CD4-positive, alpha-beta T cell treated with Interleukin-4 for 4 hours (primary cell): Measurements from ENCODE around the gene COL20A1.

Experiments
- DNase-seq: peaks from one replicate; pipeline ENCODE4 v3.0.0-alpha.2; 2020

The COL20A1 gene

DNA sequence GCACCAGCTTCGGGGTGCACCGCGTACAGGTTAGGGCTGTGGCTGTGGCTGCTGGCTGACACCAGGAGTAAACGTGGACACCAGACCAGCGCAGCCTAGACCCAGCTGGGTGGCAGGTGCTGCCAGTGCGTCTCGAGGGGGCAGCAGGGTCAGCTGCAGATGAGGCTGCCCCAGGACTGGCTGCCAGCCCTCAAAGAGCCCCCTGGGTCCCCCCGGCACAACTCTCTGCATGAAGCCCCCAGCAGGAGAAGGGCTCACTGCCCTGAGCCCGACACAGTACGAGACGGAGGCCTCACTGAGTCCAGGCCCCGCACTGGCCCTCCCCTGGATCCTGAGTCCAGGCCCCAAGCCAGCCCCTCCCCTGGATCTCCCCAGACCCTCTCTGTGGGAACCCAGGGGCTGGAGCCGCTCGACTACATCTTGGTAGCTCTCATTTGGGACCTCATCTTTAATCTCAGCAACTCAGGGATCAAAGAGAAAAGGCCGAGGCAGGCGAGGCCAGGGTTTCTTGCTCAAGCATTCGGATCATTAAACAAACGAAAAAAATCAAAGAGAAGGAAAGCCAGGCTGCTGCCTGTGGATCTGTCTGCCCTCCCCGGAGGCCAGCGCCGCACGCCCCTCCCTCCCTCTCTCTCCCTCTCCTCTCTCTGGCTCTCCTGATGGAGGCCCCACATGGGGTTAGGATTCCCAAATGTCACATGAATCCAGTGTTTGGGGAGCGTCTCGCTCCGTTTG, 31.8 kb upstream of the COL20A1 start:
- no peak for DNase-seq

DNA sequence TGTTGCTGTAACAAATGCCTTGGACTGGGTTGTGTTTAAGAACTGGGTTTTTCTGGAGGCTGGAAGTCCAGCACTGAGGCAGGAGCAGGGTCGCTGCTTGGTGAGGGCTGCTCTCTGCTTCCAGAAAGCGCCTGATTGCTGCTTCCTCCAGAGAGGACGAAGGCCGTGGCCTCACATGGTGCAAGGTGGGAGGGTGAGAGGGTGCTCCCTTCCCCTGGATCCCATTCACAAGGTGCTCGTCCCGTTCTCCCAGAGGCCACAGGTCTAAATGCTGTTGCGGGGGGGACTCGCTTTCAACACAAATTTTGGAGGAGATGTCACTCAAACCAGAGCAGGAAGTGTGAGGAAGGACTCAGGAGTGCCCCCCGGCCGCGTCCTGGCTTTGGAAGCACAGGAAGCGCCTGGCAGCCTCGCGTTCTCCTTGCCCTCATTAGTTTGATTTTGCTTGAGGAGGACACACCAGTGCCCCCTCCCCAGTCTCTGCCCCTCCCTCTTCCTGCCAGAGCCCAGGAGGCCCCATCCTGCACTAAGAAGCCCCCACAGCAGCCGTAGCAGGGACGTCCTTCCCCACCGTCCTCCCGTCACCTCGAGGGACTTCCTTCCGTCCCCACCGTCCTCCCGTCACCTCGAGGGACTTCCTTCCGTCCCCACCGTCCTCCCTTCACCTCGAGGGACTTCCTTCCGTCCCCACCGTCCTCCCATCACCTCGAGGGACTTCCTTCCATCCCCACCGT, 31.0 kb upstream of the COL20A1 start:
- no peak for DNase-seq

DNA sequence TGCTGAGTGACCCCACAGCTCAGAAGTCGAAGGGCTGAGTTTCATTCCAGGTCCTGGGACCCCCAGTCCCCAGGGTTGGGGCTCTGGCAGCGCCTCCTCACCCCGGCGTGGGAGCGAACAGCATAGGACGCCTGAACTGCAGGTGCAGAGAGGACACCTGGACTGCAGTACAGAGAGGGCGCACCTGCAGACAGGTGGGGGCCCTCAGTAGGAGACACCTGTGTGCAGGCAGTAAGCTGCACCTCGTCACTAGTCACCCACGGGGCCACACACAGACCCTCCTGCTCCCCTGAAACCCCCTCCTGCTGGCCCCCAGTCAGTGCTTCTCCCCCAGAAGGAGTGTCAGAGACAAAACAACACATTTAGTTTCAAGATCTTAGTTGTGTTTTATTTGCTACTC, 30.1 kb upstream of the COL20A1 start:
- no peak for DNase-seq

DNA sequence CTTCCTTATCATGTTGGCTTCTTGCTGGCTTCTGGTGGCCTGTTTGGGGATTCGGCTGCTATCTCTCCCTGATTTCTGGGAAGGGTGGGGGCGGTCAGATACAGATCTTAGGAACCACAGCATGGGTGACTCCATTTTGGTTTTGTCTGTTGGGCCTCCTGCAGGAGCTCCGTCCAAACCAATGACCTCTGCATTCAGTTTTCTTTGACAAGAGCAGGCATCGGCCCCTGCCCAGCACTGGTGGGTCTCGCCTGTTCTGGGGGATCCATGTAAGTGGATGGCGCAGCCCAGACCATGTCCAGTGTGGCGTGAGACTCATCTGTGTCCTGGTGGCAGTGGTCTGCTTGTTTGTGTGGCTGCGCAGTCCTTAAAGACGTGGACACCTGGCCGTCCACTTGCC, 29.0 kb upstream of the COL20A1 start:
- no peak for DNase-seq

DNA sequence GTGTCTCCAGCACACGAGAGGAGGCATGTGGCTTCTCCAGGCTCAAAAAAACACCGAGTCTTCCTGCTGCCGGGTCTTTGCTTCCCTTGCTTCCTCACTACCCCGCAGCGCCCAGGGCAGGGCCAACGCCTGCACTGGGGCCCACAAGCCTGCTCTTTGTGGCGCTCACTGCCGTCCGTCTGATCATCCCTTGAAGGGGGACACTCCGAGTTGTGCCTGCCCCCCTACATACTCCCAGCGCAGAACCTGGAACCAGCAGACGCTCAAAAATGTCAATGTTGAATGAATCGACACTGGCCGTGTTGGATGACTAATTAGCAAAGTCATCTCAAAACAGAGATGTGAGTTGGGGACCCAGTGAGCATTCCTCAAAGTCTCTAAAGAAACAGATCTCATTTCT, 28.5 kb upstream of the COL20A1 start:
- DNase-seq: no peak

GRCh38 chr20:63265891-63266515, 27.0 kb upstream of the COL20A1 start:
- no peak for DNase-seq

GRCh38 chr20:63267691-63268090, 25.3 kb upstream of the COL20A1 start:
- no peak for DNase-seq

DNA sequence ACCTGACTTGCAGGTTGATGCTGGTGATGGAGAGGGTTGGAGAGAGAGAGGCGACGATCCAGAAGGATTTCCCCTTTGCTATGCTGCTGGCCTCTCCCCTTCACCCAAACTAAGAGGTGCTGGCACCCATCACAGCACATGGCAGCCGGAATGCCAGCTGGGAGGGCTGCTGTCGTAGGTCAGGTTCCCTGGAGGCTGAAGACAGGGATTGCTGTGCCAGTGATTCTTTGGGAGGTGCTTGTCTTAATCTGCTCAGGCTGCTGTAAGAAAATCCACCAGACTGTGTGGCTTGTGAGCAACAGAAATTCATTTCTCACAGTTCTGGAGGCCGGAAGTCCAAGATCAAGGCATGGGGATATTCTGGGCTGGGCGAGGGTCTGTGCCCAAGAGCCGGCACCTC, 24.7 kb upstream of the COL20A1 start:
- no peak for DNase-seq

DNA sequence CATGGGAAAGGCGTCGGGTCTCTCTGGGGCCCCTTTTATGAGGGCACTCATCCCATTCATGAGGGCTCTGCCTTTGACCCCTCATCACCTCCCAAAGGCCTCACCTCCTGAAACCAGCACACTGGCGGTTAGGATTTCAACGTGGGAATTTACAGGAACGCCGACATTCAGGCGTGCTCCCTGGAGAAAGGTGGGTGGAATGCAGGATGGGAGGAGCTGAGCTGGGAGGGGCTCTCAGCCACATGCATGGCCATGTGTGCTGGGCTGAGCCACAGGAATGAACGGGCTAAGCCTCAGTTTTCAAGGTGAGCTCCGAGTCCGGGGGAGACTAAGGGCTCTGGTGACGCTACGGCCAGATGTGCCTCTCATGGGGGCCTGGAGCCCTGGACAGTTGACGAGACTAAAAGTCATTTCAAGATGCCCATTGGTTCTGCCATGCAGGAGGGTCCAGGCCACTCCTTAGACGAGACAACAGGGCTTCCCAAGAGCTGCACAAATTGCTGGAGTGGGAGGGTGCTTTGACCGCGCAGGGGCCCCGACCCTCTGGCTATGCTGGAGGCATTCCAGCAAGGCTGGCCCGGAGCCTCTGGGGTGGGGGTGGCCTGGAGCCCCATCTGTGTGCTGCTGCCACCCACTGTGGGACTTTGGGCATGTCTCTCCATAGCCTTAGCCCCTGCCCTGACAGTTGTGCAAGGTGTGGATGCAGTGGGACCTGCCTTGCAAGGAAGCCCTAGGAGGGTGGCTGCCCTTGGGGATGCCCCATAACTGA, 24.1 kb upstream of the COL20A1 start:
- no peak for DNase-seq

- no peak for DNase-seq
These were observed 23.3 kb upstream of the COL20A1 start for GRCh38 chr20:63269724-63270123.

DNA sequence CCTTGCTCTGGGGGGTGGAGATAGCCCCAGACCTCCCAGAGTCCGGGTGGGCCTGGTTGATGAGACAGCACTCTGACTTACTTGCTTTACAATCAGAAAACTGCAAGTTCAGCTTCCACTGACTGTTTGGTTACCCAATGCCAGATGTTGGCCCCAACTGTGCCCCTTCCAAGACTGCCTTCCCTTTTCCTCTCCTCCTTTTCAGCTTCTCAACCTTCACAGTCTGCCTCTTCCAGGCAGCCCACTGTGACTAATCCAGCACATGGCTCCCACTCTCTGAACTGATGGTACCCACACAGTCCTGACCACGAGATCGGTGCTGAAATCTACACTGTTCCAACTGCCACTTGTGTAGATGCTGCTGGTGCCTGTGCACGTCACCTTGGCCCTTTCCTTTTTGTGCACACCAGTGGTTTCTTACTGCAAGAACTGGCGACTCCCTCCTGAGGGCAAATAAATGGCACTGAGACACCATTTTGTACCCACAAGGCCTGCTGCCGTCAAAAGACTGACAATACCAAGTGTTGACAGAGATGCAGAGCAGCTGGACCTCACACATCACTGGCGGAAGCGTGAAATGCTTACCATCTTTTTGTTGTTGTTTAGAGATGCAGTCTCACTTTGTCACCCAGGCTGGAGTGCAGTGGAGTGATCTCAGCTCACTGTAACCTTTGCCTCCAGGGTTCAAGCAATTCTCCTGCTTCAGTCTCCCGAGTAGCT, 22.2 kb upstream of the COL20A1 start:
- DNase-seq: no peak

DNA sequence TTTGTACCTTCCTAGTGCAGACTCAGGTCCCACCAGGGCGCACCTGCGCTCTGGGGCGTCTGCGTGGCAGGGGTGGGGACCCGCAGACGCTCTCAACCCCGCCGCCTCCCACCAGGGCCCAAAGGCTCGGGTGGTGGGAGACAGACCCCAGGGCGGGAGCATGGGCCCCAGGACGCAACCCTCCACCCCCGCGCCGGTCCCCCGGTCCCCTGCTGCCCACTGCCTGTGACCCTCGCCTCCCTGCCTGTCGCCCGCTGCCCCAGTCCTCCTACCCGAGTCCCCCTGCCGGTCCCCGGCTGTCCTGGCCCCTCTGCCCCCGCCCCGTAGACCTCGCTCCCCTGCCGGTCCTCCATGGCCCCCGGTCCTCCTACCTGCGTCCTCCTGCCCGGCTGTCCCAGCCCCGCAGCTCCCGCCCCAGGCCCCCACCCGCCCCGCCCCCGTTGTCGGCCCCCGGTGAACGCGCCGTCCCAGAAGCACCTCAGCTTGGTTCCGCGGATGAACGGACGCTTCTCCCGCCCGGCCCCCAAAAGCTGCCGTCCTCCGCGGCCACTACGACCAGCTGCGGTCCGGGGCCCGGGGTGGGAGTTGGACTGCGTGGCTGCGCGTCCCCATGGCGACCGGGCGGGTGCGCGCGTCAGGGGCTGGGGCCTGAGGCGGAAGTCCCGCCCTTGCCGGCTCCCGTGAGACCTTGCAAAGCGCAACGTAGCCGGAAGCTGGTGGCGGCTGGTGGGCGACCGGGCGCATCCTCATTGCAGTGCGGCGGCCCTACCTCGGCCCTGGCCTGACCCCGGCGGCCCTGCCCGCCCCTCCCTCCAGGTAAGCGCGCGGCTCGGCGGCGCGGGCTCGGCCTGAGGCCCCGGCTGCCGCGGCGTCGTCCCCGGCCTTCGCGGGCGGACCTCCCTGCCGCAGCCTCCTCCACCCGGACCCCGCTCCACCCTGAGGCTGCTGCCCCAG, 20.6 kb upstream of the COL20A1 start, which contains the start of gene ARFGAP1:
TSS of gene ARFGAP1 (plus strand) at position 709 of the 954 bp plus-strand sequence. CDS start 2,768 bp downstream, outside the sequence.
- peak; percentile 83 for DNase-seq

DNA sequence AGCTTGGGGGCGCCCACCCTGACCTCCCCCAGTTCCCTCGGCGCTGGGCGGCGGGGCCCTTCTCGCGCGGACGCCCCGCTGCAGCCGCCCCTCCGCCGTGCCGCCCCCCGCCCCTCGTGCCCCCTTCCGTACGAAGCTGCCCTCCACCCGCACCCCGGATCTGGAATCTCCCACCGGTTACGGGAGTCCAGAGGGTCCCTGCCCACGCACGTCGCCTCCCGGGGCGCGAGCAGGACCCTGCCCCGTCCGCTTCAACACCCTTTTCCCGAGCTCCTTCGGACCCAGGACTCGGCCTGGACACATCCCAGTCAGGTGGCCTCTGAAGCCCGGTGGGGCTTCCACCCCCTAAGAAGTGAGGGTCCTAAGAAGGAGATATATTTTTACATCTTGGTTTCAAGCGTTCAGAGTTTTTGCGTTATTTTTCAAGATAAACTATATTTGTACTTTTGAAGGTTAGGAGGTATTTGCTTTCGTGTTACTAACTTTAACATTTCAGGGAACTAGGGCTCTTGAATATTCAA, 19.9 kb upstream of the COL20A1 start:
- no peak for DNase-seq

DNA sequence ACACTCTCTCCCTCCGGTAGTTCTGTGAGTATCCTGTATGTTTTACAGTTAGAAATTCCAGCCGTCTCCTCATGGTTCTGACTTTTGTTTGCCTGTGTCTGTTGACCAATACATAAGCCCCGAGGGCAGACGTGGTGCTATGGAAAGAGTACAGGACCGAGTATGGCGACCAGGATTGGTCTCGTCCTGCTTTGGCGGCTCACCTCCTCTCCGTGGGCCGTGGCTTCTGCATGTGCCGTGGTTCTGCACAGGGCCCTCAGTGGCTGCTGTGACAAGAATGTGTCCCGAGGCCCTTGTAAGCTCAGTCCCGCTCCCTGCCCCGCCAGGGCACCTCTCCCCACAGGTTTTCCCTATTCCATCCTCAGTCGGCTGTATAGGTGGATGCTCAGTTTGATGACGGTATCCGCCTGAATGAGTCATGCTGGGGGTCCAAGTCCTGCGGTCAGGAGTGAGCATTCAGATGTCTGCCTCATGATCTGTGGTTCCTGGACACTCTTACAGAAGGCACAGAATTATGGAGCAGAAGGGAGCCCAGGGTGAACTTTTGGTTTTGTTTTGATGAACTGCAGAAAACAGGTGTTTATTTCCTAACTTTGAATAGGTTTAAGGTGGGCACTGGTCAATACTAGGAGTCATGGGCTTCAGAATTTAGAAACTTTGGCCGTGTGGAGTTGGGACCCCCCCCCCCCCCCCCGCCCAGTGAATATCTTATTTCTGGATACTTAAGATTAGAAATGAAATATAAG, 19.2 kb upstream of the COL20A1 start:
- no peak for DNase-seq

DNA sequence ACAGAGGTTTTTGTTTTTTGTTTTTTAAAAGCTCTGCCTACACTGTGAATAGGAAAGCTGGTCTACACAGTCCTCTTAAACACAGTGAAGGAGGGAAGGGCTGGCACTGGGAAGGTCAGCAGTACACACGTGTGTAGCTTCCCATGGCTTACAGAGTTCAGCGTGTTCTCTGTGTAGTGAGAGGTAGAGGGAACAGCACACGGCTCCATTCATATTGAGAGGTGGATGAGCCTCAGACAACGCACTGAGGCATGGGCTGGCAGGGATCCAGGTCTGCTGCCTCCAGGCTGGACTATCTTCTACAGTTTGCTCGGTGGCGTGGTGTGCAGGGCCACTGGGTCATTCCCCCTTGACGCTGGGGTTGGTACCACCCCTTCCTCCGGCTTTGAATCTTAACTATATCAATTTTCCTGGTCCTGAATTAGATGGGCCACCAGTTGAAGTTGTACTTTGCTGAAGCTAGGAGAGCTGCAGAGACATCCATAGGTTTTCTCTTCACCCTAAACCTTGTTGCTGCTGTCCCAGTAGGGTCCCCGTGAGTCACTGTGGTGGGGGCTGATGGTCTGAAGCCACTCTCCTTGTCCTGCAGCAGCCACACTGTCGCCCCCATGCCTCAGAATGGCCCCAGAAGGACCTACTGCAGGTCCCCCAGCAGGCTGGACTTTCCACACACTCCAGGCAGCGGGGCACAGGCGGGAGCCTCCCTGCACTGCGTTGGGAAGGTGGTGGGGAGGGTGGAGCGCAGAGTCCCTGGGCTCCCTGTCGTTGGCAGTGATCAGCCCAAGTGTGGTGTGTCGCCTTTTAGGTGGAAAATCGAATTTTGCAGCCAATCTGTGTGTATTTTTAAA, 18.4 kb upstream of the COL20A1 start:
- no peak for DNase-seq

DNA sequence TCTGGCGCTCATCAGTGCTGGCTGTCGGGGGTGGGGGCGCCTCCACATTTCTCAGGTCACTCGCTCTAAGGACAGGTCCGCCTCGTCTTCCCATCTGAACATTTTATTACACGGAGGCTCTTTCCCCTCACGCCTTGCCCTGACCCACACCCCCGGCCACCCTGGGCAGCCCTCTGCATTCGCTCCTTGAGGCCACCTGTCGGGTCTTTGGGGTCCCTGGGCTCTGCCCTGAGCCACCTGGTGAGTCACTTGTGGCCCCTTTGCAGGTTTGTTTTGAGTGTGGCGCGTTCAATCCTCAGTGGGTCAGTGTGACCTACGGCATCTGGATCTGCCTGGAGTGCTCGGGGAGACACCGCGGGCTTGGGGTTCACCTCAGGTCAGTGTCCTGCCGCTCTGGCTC, 17.2 kb upstream of the COL20A1 start:
- no peak for DNase-seq

- DNase-seq: no peak
These were observed 16.0 kb upstream of the COL20A1 start for GRCh38 chr20:63276956-63277355.

DNA sequence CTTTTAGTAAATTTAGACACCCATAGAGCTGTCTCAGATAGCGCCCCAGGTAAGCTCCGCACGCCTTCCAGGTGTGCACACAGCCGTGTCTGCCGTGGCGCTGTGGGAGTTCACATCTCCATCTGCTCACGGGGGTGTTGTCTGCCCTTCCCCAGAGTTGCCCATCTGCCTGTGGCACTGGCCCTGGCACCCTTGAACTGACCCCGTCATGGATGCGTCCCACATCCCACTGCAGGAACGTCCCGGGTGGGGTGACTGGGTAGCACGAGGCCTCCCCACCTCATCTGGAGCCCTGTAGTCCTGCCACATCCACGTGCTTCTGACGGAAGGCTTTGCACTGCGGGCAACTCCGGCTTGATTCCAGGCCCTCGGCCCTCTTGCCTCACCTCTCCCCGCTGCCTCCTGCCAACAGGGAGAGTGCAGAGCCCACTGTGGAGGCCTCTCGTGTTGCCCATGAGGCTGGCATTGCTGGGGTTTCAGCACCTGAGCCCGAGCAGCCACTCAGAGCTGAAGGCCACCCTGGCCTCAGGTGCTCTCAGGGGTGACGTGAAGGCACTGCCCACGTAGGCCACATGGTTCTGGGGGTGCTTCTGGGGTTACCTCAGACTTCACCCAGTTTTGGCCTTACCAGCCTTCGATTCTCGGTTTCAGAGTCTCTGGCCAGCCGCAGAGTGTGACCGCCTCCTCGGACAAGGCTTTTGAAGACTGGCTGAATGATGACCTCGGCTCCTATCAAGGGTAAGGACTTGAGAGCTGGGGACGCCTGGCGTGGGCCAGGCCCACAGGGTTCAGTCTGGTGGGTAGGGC, 15.3 kb upstream of the COL20A1 start:
- DNase-seq: no peak
